Activated T-cell treated with anti-CD3 and anti-CD28 coated beads, Interleukin-2, amount 50 U/mL, for 24 hours (primary cell): ENCODE results near the gene GFPT1.
A peak's percentile ranks its signal among the peaks of the same experiment; 100 is the strongest.
"Not testable (repeated sequence)": the region's sequence is repeated elsewhere in the genome, so short reads cannot be mapped to it uniquely, and the experiment has no call there.

Experiments
- DNase-seq: peaks from one replicate; pipeline ENCODE4 v3.0.0-alpha.2; 2020
- H3K27ac Mint-ChIP-seq: 2 replicates; pipeline ENCODE4 v1.8.0; 2020; ENCODE audit warnings: mild to moderate bottlenecking, mixed read lengths
- H3K27me3 Mint-ChIP-seq: 2 replicates; pipeline ENCODE4 v1.8.0; 2020; ENCODE audit warnings: mixed read lengths
- H3K36me3 Mint-ChIP-seq: 2 replicates; pipeline ENCODE4 v1.8.0; 2020; ENCODE audit warnings: low read depth, mixed read lengths
- H3K4me1 Mint-ChIP-seq: 2 replicates; pipeline ENCODE4 v1.8.0; 2020; ENCODE audit warnings: low read depth, mixed read lengths
- H3K4me3 Mint-ChIP-seq: 2 replicates; pipeline ENCODE4 v1.8.0; 2020; ENCODE audit warnings: mild to moderate bottlenecking, moderate library complexity, mixed read lengths
- H3K9me3 Mint-ChIP-seq: 2 replicates; pipeline ENCODE4 v1.8.0; 2020; ENCODE audit warnings: mixed read lengths

GFPT1 gene

GRCh38 chr2:69386789-69387734, at the start of gene GFPT1:
GFPT1 (minus strand) TSS chr2:69387227; CDS start chr2:69387071, 156 bp downstream.
- DNase-seq = peak; percentile 96
- Mint-ChIP-seq H3K27me3 (no peaks in the 10 kb centered on the region), H3K36me3 (peaks cover 8% of the 10 kb centered on the region), H3K4me3 (peak within 1 kb of the TSS; percentile 84), H3K9me3 (no peaks in the 10 kb centered on the region), H3K27ac (peak within 1 kb of the TSS; percentile 91), H3K4me1 (peaks cover 47% of the 10 kb centered on the region)

GRCh38 chr2:69436596-69436937, 49.5 kb upstream of the GFPT1 start:
- H3K4me3 Mint-ChIP-seq = peak overlapping the region; percentile 97
- no peak for DNase-seq
- H3K36me3 Mint-ChIP-seq = peaks cover 20% of the 10 kb centered on the region
- H3K27ac Mint-ChIP-seq = peak overlapping the region; percentile 93
- peaks cover 38% of the 10 kb centered on the region for H3K4me1 Mint-ChIP-seq
- no peaks in the 10 kb centered on the region for H3K27me3 Mint-ChIP-seq
- H3K9me3 Mint-ChIP-seq = peaks cover 11% of the 10 kb centered on the region

GRCh38 chr2:69434753-69435152, 47.7 kb upstream of the GFPT1 start:
- Mint-ChIP-seq H3K4me3 (no peak overlapping the region), H3K27ac (peak overlapping the region; percentile 53), H3K9me3 (peaks cover 8% of the 10 kb centered on the region), H3K27me3 (no peaks in the 10 kb centered on the region), H3K4me1 (peaks cover 38% of the 10 kb centered on the region), H3K36me3 (peaks cover 35% of the 10 kb centered on the region)
- no peak for DNase-seq

GRCh38 chr2:69429491-69430183, 42.6 kb upstream of the GFPT1 start:
- no peak overlapping the region for H3K4me3 Mint-ChIP-seq
- no peaks in the 10 kb centered on the region for H3K9me3 Mint-ChIP-seq
- no peaks in the 10 kb centered on the region for H3K27me3 Mint-ChIP-seq
- peaks cover 47% of the 10 kb centered on the region for H3K36me3 Mint-ChIP-seq
- no peak overlapping the region for H3K27ac Mint-ChIP-seq
- peaks cover 7% of the 10 kb centered on the region for H3K4me1 Mint-ChIP-seq
- no peak for DNase-seq

GRCh38 chr2:69428981-69429380, 42.0 kb upstream of the GFPT1 start:
- DNase-seq = no peak
- H3K27ac Mint-ChIP-seq = no peak overlapping the region
- peaks cover 5% of the 10 kb centered on the region for H3K4me1 Mint-ChIP-seq
- no peaks in the 10 kb centered on the region for H3K27me3 Mint-ChIP-seq
- H3K36me3 Mint-ChIP-seq = peaks cover 50% of the 10 kb centered on the region
- H3K4me3 Mint-ChIP-seq = no peak overlapping the region
- no peaks in the 10 kb centered on the region for H3K9me3 Mint-ChIP-seq

- Mint-ChIP-seq H3K4me1 (peaks cover 2% of the 10 kb centered on the region), H3K9me3 (no peaks in the 10 kb centered on the region), H3K27ac (no peak overlapping the region), H3K27me3 (no peaks in the 10 kb centered on the region), H3K4me3 (no peak overlapping the region), H3K36me3 (peaks cover 52% of the 10 kb centered on the region)
- DNase-seq = no peak
Measured at GRCh38 chr2:69424419-69424818, 37.4 kb upstream of the GFPT1 start.

- H3K4me3 Mint-ChIP-seq = no peak overlapping the region
- no peaks in the 10 kb centered on the region for H3K27me3 Mint-ChIP-seq
- H3K9me3 Mint-ChIP-seq = no peaks in the 10 kb centered on the region
- peak overlapping the region; percentile 64 for H3K27ac Mint-ChIP-seq
- H3K4me1 Mint-ChIP-seq = peaks cover 2% of the 10 kb centered on the region
- peaks cover 53% of the 10 kb centered on the region for H3K36me3 Mint-ChIP-seq
- no peak for DNase-seq
Measured at GRCh38 chr2:69422198-69422597, 35.2 kb upstream of the GFPT1 start.

- H3K27me3 Mint-ChIP-seq, DNase-seq, H3K9me3 Mint-ChIP-seq, H3K27ac Mint-ChIP-seq, H3K4me1 Mint-ChIP-seq, H3K4me3 Mint-ChIP-seq: not testable (repeated sequence)
- peaks cover 64% of the 10 kb centered on the region for H3K36me3 Mint-ChIP-seq
Measured at GRCh38 chr2:69419111-69419510, 32.1 kb upstream of the GFPT1 start.

GRCh38 chr2:69416147-69416546, 29.1 kb upstream of the GFPT1 start:
- H3K36me3 Mint-ChIP-seq = peaks cover 69% of the 10 kb centered on the region
- H3K27ac Mint-ChIP-seq = no peak overlapping the region
- no peaks in the 10 kb centered on the region for H3K9me3 Mint-ChIP-seq
- DNase-seq = no peak
- H3K27me3 Mint-ChIP-seq = no peaks in the 10 kb centered on the region
- H3K4me3 Mint-ChIP-seq = no peak overlapping the region
- H3K4me1 Mint-ChIP-seq = peaks cover 3% of the 10 kb centered on the region

- no peaks in the 10 kb centered on the region for H3K27me3 Mint-ChIP-seq
- H3K36me3 Mint-ChIP-seq = peaks cover 62% of the 10 kb centered on the region
- H3K27ac Mint-ChIP-seq = no peak overlapping the region
- no peak for DNase-seq
- no peak overlapping the region for H3K4me3 Mint-ChIP-seq
- peaks cover 13% of the 10 kb centered on the region for H3K4me1 Mint-ChIP-seq
- H3K9me3 Mint-ChIP-seq = no peaks in the 10 kb centered on the region
Measured at GRCh38 chr2:69411120-69411519, 24.1 kb upstream of the GFPT1 start.

GRCh38 chr2:69405306-69405705, 18.3 kb upstream of the GFPT1 start:
- H3K27ac Mint-ChIP-seq = no peak overlapping the region
- no peak overlapping the region for H3K4me3 Mint-ChIP-seq
- DNase-seq = no peak
- no peaks in the 10 kb centered on the region for H3K27me3 Mint-ChIP-seq
- H3K9me3 Mint-ChIP-seq = no peaks in the 10 kb centered on the region
- peaks cover 7% of the 10 kb centered on the region for H3K4me1 Mint-ChIP-seq
- H3K36me3 Mint-ChIP-seq = peaks cover 60% of the 10 kb centered on the region

- Mint-ChIP-seq H3K27me3 (no peaks in the 10 kb centered on the region), H3K9me3 (no peaks in the 10 kb centered on the region), H3K4me1 (no peaks in the 10 kb centered on the region), H3K36me3 (peaks cover 64% of the 10 kb centered on the region), H3K4me3 (no peak overlapping the region), H3K27ac (no peak overlapping the region)
- DNase-seq = no peak
Measured at GRCh38 chr2:69400121-69400520, 13.1 kb upstream of the GFPT1 start.

GRCh38 chr2:69397234-69397633, 10.2 kb upstream of the GFPT1 start:
- peaks cover 60% of the 10 kb centered on the region for H3K36me3 Mint-ChIP-seq
- H3K27me3 Mint-ChIP-seq = no peaks in the 10 kb centered on the region
- no peak overlapping the region for H3K27ac Mint-ChIP-seq
- H3K9me3 Mint-ChIP-seq = no peaks in the 10 kb centered on the region
- H3K4me1 Mint-ChIP-seq = no peaks in the 10 kb centered on the region
- no peak overlapping the region for H3K4me3 Mint-ChIP-seq
- DNase-seq = no peak

- H3K9me3 Mint-ChIP-seq = no peaks in the 10 kb centered on the region
- DNase-seq = no peak
- no peak overlapping the region for H3K4me3 Mint-ChIP-seq
- H3K27ac Mint-ChIP-seq = no peak overlapping the region
- peaks cover 53% of the 10 kb centered on the region for H3K36me3 Mint-ChIP-seq
- no peaks in the 10 kb centered on the region for H3K27me3 Mint-ChIP-seq
- no peaks in the 10 kb centered on the region for H3K4me1 Mint-ChIP-seq
Measured at GRCh38 chr2:69395866-69396265, 8.8 kb upstream of the GFPT1 start.

GRCh38 chr2:69393963-69394362, 6.9 kb upstream of the GFPT1 start:
- Mint-ChIP-seq H3K27ac (peak overlapping the region; percentile 16), H3K36me3 (peaks cover 37% of the 10 kb centered on the region), H3K27me3 (no peaks in the 10 kb centered on the region), H3K9me3 (no peaks in the 10 kb centered on the region), H3K4me3 (no peak overlapping the region), H3K4me1 (no peaks in the 10 kb centered on the region)
- no peak for DNase-seq
